Endodermal cell (in vitro differentiated cells): ENCODE measurements around the gene MLYCD. TPM values are rescaled to one million over a fixed set of nuclear protein-coding genes. Genes with fewer than 3 reads are reported as not detected.

ENCODE experiments used
- DNase-seq: peaks from one replicate; pipeline ENCODE4 v3.0.0-alpha.2; 2017
- H3K27ac ChIP-seq: 2 replicates; pipeline ENCODE4 v1.5.1; 2013; ENCODE audit warnings: mild to moderate bottlenecking, low read depth, low read length, moderate library complexity
- H3K27me3 ChIP-seq: 2 replicates; pipeline ENCODE4 v1.6.1; 2013; ENCODE audit warnings: mild to moderate bottlenecking, low read length, moderate library complexity; ENCODE audit not compliant: insufficient read depth, control insufficient read depth, poor library complexity, severe bottlenecking
- H3K36me3 ChIP-seq: 2 replicates; pipeline ENCODE4 v1.7.0; 2013; ENCODE audit warnings: mild to moderate bottlenecking, low read length, moderate library complexity; ENCODE audit not compliant: control insufficient read depth, insufficient read depth
- H3K4me1 ChIP-seq: one replicate; pipeline ENCODE4 v1.7.0; 2013; ENCODE audit warnings: low read length; ENCODE audit not compliant: control insufficient read depth, insufficient read depth
- H3K4me3 ChIP-seq: 2 replicates; pipeline ENCODE4 v1.5.1; 2013; ENCODE audit warnings: mild to moderate bottlenecking, low read length, moderate library complexity
- H3K9ac ChIP-seq: 2 replicates; pipeline ENCODE4 v1.6.1; 2013; ENCODE audit warnings: mild to moderate bottlenecking, low read length, moderate library complexity; ENCODE audit not compliant: poor library complexity, severe bottlenecking; ENCODE audit errors: extremely low read depth
- H3K9me3 ChIP-seq: 2 replicates; pipeline ENCODE4 v1.6.1; 2013; ENCODE audit warnings: mild to moderate bottlenecking, low read length, moderate library complexity; ENCODE audit not compliant: control insufficient read depth
- H3K27ac Mint-ChIP-seq: 2 replicates; pipeline ENCODE4 v1.8.0; 2020; ENCODE audit warnings: mixed read lengths
- H3K27me3 Mint-ChIP-seq: 2 replicates; pipeline ENCODE4 v1.8.0; 2021; ENCODE audit warnings: mild to moderate bottlenecking, mixed read lengths; ENCODE audit not compliant: insufficient read depth
- H3K36me3 Mint-ChIP-seq: 2 replicates; pipeline ENCODE4 v1.8.0; 2020; ENCODE audit warnings: low read depth, mixed read lengths
- H3K4me1 Mint-ChIP-seq: 2 replicates; pipeline ENCODE4 v1.8.0; 2020; ENCODE audit warnings: mixed read lengths
- H3K4me3 Mint-ChIP-seq: 2 replicates; pipeline ENCODE4 v1.8.0; 2020; ENCODE audit warnings: mild to moderate bottlenecking, moderate library complexity, mixed read lengths
- H3K9me3 Mint-ChIP-seq: 2 replicates; pipeline ENCODE4 v1.8.0; 2020; ENCODE audit warnings: mild to moderate bottlenecking, mixed read lengths
- CTCF ChIP-seq: fragments of 200-600 bp; sonication (generic); conservative IDR thresholded peaks from 2 replicates; pipeline ENCODE4 v1.5.0; 2021; ENCODE audit warnings: antibody characterized with exemption, mild to moderate bottlenecking
- WGBS, 2 experiments: methylation state at CpG; one replicate each; pipeline versions ENCODE4 v1.1.5 to v1.1.7; 2013; ENCODE audit warnings: missing lambda C conversion rate in 2 of 2, mixed read lengths in 1 of 2; ENCODE audit not compliant: insufficient coverage in 1 of 2, insufficient read length in 1 of 2; 5-methylcytosine and 5-hydroxymethylcytosine counted together
- long read RNA-seq, 4 experiments: library from polyadenylated mRNA in 2 of 4; library from RNA in 1 of 4; library from capped mRNA in 1 of 4; stranded (forward) in 3 of 4; unstranded in 1 of 4; transcript quantifications; one replicate each; pipeline ENCODE4 v2.0.0, GENCODE V29; 2020 to 2021; ENCODE audit warnings: inconsistent platforms in 1 of 4
- polyA plus RNA-seq, 2 experiments: library from polyadenylated mRNA; stranded (reverse); fragments of 50-300 nt; gene quantifications; one replicate each; pipeline ENCODE4 v1.2.3, GENCODE V29; 2013
- total RNA-seq, 2 donors: library from RNA; stranded (reverse); fragmentation: NEBNext Ultra II Directional in 1 of 2; extraction: Animal tissue kit (Norgen Biotek cat#: 25700) in 1 of 2; gene quantifications; 2 replicates in 1 of 2; 3 replicates in 1 of 2; pipeline ENCODE4 v1.2.1, GENCODE V29; 2021

The MLYCD gene
- 10 to 100 TPM; 11.1 to 19.0 TPM for total RNA-seq
- polyA plus RNA-seq (2013, experiment 1 of 2) = 3.6 TPM
- polyA plus RNA-seq (2013, experiment 2 of 2) = 3.4 TPM
- long read RNA-seq, experiment 1, full-length matches to known transcripts = 10 of 18 reads
- long read RNA-seq, experiment 1, partial matches to known transcripts = 3 of 18 reads
- long read RNA-seq, experiment 1, other reads (novel, unspliced or antisense) = 5 of 18 reads
- long read RNA-seq, experiment 2, full-length matches to known transcripts = 77 of 104 reads
- long read RNA-seq, experiment 2, partial matches to known transcripts = 5 of 104 reads
- long read RNA-seq, experiment 2, other reads (novel, unspliced or antisense) = 22 of 104 reads
- long read RNA-seq, experiment 3, full-length matches to known transcripts = 14 of 20 reads
- long read RNA-seq, experiment 3, partial matches to known transcripts = 3 of 20 reads
- long read RNA-seq, experiment 3, other reads (novel, unspliced or antisense) = 3 of 20 reads
- long read RNA-seq, experiment 4, full-length matches to known transcripts = 3 of 11 reads
- long read RNA-seq, experiment 4, partial matches to known transcripts = 4 of 11 reads
- long read RNA-seq, experiment 4, other reads (novel, unspliced or antisense) = 4 of 11 reads

- Histone ChIP-seq H3K9ac (peak within 1 kb of the TSS; percentile 73), H3K4me3 (peak within 1 kb of the TSS; percentile 95), H3K27me3 (no peaks in the 10 kb centered on the region), H3K27ac (no peak within 1 kb of the TSS), H3K36me3 (no peaks in the 10 kb centered on the region), H3K4me1 (peaks cover 8% of the 10 kb centered on the region), H3K9me3 (no peaks in the 10 kb centered on the region)
- Mint-ChIP-seq H3K27ac (peak within 1 kb of the TSS; percentile 91), H3K36me3 (peaks cover 18% of the 10 kb centered on the region), H3K4me1 (peaks cover 34% of the 10 kb centered on the region), H3K27me3 (no peaks in the 10 kb centered on the region), H3K4me3 (peak within 1 kb of the TSS; percentile 77), H3K9me3 (peaks cover 8% of the 10 kb centered on the region)
- TF ChIP-seq CTCF = no peak
- WGBS, 2 experiments = 7 to 51% methylated on average over 7 to 68 of the region's 69 CpGs
- DNase-seq = peak; percentile 95
These were observed at the start of gene MLYCD for GRCh38 chr16:83898463-83899271. Gene MLYCD, plus strand, starts transcription at chr16:83899115. Its CDS starts 30 bp downstream, at chr16:83899145.

GRCh38 chr16:83849421-83849820 is 49.5 kb upstream of the MLYCD start:
- Histone ChIP-seq H3K9ac (no peak overlapping the region), H3K27me3 (no peaks in the 10 kb centered on the region), H3K4me1 (peaks cover 4% of the 10 kb centered on the region), H3K9me3 (no peaks in the 10 kb centered on the region), H3K36me3 (no peaks in the 10 kb centered on the region), H3K27ac (no peak overlapping the region), H3K4me3 (no peak overlapping the region)
- H3K4me3 Mint-ChIP-seq = no peak overlapping the region
- no peaks in the 10 kb centered on the region for H3K27me3 Mint-ChIP-seq
- H3K9me3 Mint-ChIP-seq = no peaks in the 10 kb centered on the region
- H3K4me1 Mint-ChIP-seq = peaks cover 42% of the 10 kb centered on the region
- 88% methylated on average over 1 to 6 of the region's 6 CpGs for WGBS, 2 experiments
- peak; percentile 38 for DNase-seq
- no peak for TF ChIP-seq CTCF
- peak overlapping the region; percentile 4 for H3K27ac Mint-ChIP-seq
- no peaks in the 10 kb centered on the region for H3K36me3 Mint-ChIP-seq

- no peak overlapping the region for H3K27ac ChIP-seq
- no peak for TF ChIP-seq CTCF
- Mint-ChIP-seq H3K36me3 (no peaks in the 10 kb centered on the region), H3K9me3 (no peaks in the 10 kb centered on the region), H3K4me3 (no peak overlapping the region), H3K27ac (no peak overlapping the region), H3K27me3 (no peaks in the 10 kb centered on the region), H3K4me1 (peaks cover 42% of the 10 kb centered on the region)
- no peaks in the 10 kb centered on the region for H3K27me3 ChIP-seq
- no peak overlapping the region for H3K9ac ChIP-seq
- H3K9me3 ChIP-seq = no peaks in the 10 kb centered on the region
- DNase-seq = no peak
- H3K4me1 ChIP-seq = peaks cover 4% of the 10 kb centered on the region
- no peaks in the 10 kb centered on the region for H3K36me3 ChIP-seq
- no peak overlapping the region for H3K4me3 ChIP-seq
- WGBS, 2 experiments = 90 to 94% methylated on average over 5 of the region's 5 CpGs
These were observed 48.0 kb upstream of the MLYCD start for GRCh38 chr16:83850947-83851346.
